Endothelial cell of umbilical vein (primary cell): ENCODE data around the gene LRRC56. TPM values are rescaled to one million over a fixed set of nuclear protein-coding genes. Genes with fewer than 3 reads are reported as not detected.
A peak's percentile ranks its signal among the peaks of the same experiment; 100 is the strongest.

Source experiments
- BruUV-seq: library from RNA; stranded (reverse); fragments of 400-500 nt; replicated peaks from 2 replicates; lab custom pipeline; 2021; lab: Mats Ljungman, UMichigan
- CTCF ChIA-PET: fragments of 300-600, 350-600 bp; sonication (Branson Sonifier 250); formaldehyde crosslinking; loops from one replicate; lab custom pipeline; 2021; ENCODE audit warnings: antibody characterized with exemption, inconsistent platforms; lab: Charles Lee
- POLR2A ChIA-PET: fragments of 300-600, 350-600 bp; sonication (Branson Sonifier 250); formaldehyde crosslinking; loops from one replicate; lab custom pipeline; 2021; ENCODE audit warnings: antibody characterized with exemption, inconsistent platforms; lab: Charles Lee
- DNase-seq: peaks from one replicate; pipeline ENCODE4 v3.0.0-alpha.2; 2011; ENCODE audit warnings: low read depth, low spot score
- FAIRE-seq: peaks from 2 replicates; lab custom pipeline; 2011; peaks lifted over from hg19 to GRCh38; lab: Jason Lieb, UNC
- H2AFZ ChIP-seq: 2 replicates; pipeline ENCODE4 v1.6.0; 2012; ENCODE audit warnings: low read depth, low read length, control low read depth, inconsistent platforms
- H3K27ac ChIP-seq: 2 replicates; pipeline ENCODE4 v1.5.1; 2011; ENCODE audit warnings: low read depth, mild to moderate bottlenecking, control low read depth, low read length, moderate library complexity; ENCODE audit not compliant: insufficient read depth
- H3K27me3 ChIP-seq, 2 experiments: 2 replicates each; pipeline versions ENCODE4 v1.6.0 to v1.6.1; 2011; ENCODE audit warnings: low read length in 2 of 2, mixed read lengths in 1 of 2; ENCODE audit not compliant: control insufficient read depth in 2 of 2, insufficient read depth in 2 of 2
- H3K36me3 ChIP-seq, 2 experiments: 2 replicates in 1 of 2; 3 replicates in 1 of 2; pipeline ENCODE4 v1.5.1; 2011; ENCODE audit warnings: low read length in 2 of 2, mild to moderate bottlenecking in 1 of 2, moderate library complexity in 1 of 2; ENCODE audit not compliant: control insufficient read depth in 2 of 2, insufficient read depth in 2 of 2; ENCODE audit errors: extremely low read depth in 1 of 2
- H3K4me1 ChIP-seq: 3 replicates; pipeline ENCODE4 v1.5.1; 2011; ENCODE audit warnings: mild to moderate bottlenecking, low read length; ENCODE audit not compliant: control insufficient read depth, insufficient read depth; ENCODE audit errors: extremely low read depth
- H3K4me2 ChIP-seq: 2 replicates; pipeline ENCODE4 v1.6.1; 2011; ENCODE audit warnings: low read length, control low read depth, mixed read lengths; ENCODE audit not compliant: insufficient read depth
- H3K4me3 ChIP-seq, 3 experiments: fragments of 200-600 bp in 1 of 3; sonication (generic), shearing (Covaris generic) in 1 of 3; replicated peaks in 1 of 3; 2 replicates each; pipeline ENCODE4 v1.5.1; 2011 to 2016; ENCODE audit warnings: control low read depth in 3 of 3, low read length in 3 of 3, mild to moderate bottlenecking in 2 of 3, inconsistent platforms in 1 of 3, low read depth in 1 of 3, moderate library complexity in 1 of 3; ENCODE audit not compliant: insufficient read depth in 1 of 3
- H3K79me2 ChIP-seq: 2 replicates; pipeline ENCODE4 v1.6.0; 2012; ENCODE audit warnings: low read length, inconsistent platforms; ENCODE audit not compliant: control insufficient read depth, insufficient read depth
- H3K9ac ChIP-seq: replicated peaks from 2 replicates; pipeline ENCODE3; 2011; ENCODE audit warnings: low read length, control low read depth; ENCODE audit not compliant: insufficient read depth; ENCODE audit errors: extremely low read depth
- H3K9me1 ChIP-seq: replicated peaks from 3 replicates; pipeline ENCODE4 v1.6.0; 2011; ENCODE audit warnings: mild to moderate bottlenecking, low read length; ENCODE audit not compliant: control insufficient read depth, insufficient read depth; ENCODE audit errors: extremely low read depth
- H3K9me3 ChIP-seq: replicated peaks from 2 replicates; pipeline ENCODE4 v1.5.1; 2012; ENCODE audit warnings: low read length, inconsistent platforms; ENCODE audit not compliant: control insufficient read depth, insufficient read depth
- H4K20me1 ChIP-seq: replicated peaks from 2 replicates; pipeline ENCODE3; 2011; ENCODE audit warnings: mild to moderate bottlenecking, low read length; ENCODE audit not compliant: control insufficient read depth, insufficient read depth; ENCODE audit errors: extremely low read depth
- CTCF ChIP-seq, 2 donors: IDR thresholded peaks; 1 replicate in 1 of 2; 2 replicates in 1 of 2; pipeline ENCODE4 v1.5.1; 2011; ENCODE audit warnings: low read length in 2 of 2, mild to moderate bottlenecking in 2 of 2, moderate library complexity in 2 of 2, control low read depth in 1 of 2, inconsistent platforms in 1 of 2, low read depth in 1 of 2; ENCODE audit not compliant: insufficient read depth in 1 of 2; ENCODE audit errors: extremely low read depth in 1 of 2
- EZH2 ChIP-seq: IDR thresholded peaks from 2 replicates; pipeline ENCODE4 v1.6.1; 2012; ENCODE audit warnings: borderline replicate concordance, low read depth, mild to moderate bottlenecking, moderate library complexity, low read length, inconsistent platforms; ENCODE audit not compliant: severe bottlenecking
- FOS ChIP-seq: IDR thresholded peaks from 2 replicates; pipeline ENCODE4 v1.6.1; 2011; ENCODE audit warnings: mild to moderate bottlenecking, low read length, moderate library complexity, borderline replicate concordance; ENCODE audit not compliant: insufficient read depth
- GATA2 ChIP-seq: IDR thresholded peaks from 2 replicates; pipeline ENCODE4 v1.7.0; 2011; ENCODE audit warnings: low read depth, mild to moderate bottlenecking, moderate library complexity, mixed read lengths, low read length; ENCODE audit not compliant: insufficient read length, insufficient read depth
- JUN ChIP-seq: IDR thresholded peaks from 2 replicates; pipeline ENCODE4 v1.6.1; 2011; ENCODE audit warnings: borderline replicate concordance, low read depth; ENCODE audit not compliant: insufficient read length, insufficient read depth
- MYC ChIP-seq: IDR thresholded peaks from one replicate; pipeline ENCODE4 v1.6.1; 2011; ENCODE audit warnings: mild to moderate bottlenecking, low read depth, low read length
- POLR2A ChIP-seq: IDR thresholded peaks from 2 replicates; pipeline ENCODE4 v1.6.1; 2012; ENCODE audit warnings: low read depth, mild to moderate bottlenecking, control low read depth, low read length
- POLR2AphosphoS5 ChIP-seq: IDR thresholded peaks from 2 replicates; pipeline ENCODE4 v1.6.1; 2012; ENCODE audit warnings: low read depth, mild to moderate bottlenecking, control low read depth, low read length, moderate library complexity; ENCODE audit not compliant: insufficient read depth
- dilution Hi-C: fragments of 300-500 bp; cut with MboI; formaldehyde crosslinking; loops from one replicate; pipeline ENCODE4 v1.15.0; 2019; ENCODE audit warnings: low sequenced_read_pairs; ENCODE audit not compliant: extremely low pct_ligation_motif_present
- intact Hi-C: fragments of 100-400 bp; cut with micrococcal nuclease; formaldehyde crosslinking; loops from one replicate; pipeline ENCODE4 v1.10.0; 2022
- polyA plus RNA-seq, 4 experiments: library from polyadenylated mRNA; depleted of rRNA in 3 of 4; stranded (reverse) in 3 of 4; unstranded in 1 of 4; fragments of >200 nt; gene quantifications; 2 replicates each; pipeline versions ENCODE4 v1.2.1 to v1.2.3, GENCODE V29; 2011 to 2012; ENCODE audit warnings: missing spikeins in 1 of 4
- total RNA-seq: library from RNA; stranded (reverse); gene quantifications from 2 replicates; pipeline ENCODE4 v1.2.3, GENCODE V29; 2021
- TF ChIP-seq, protein P1 (sequence below): IDR thresholded peaks from 2 replicates; pipeline ENCODE4 v1.6.1; 2011; ENCODE audit not compliant: insufficient read depth, insufficient read length

The LRRC56 gene
- total and polyA plus RNA-seq, 2 donors (not counting 3 experiments of a cell fraction or from before 2014, with no cell fraction given): 0.47 to 0.55 TPM

- no peak for TF ChIP-seq POLR2A
- no peak for TF ChIP-seq GATA2
- TF ChIP-seq CTCF (IDR thresholded peaks at IDR 0.05; ENCODE audit: extremely low read depth in 1 of 2, insufficient read depth in 1 of 2, low read depth in 1 of 2, low read length in 2 of 2): no peak
- TF ChIP-seq, protein P1, sequence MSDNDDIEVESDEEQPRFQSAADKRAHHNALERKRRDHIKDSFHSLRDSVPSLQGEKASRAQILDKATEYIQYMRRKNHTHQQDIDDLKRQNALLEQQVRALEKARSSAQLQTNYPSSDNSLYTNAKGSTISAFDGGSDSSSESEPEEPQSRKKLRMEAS: no peak
- TF ChIP-seq POLR2AphosphoS5: no peak
- no peak for TF ChIP-seq FOS
- TF ChIP-seq MYC: no peak
- no peak for TF ChIP-seq JUN
- TF ChIP-seq EZH2: no peak
Measured at GRCh38 chr11:561148-562003, 24.0 kb downstream of the LRRC56 start.

More at GRCh38 chr11:561148-562003, 24.0 kb downstream of the LRRC56 start:
- ChIA-PET POLR2A (no interaction called here), CTCF (interaction anchor here (1.4 kb wide), 1 partner anchor 14 kb away, joined by 4 read pairs; the partner anchor contains the start of gene PHRF1)
- intact Hi-C loops: loop anchor here (2.0 kb wide), 1 partner anchor 25 kb away; the partner anchor contains the start of gene LRRC56
- Histone ChIP-seq H3K4me1 (peaks cover 6% of the 10 kb centered on the region), H3K9me3 (no peaks in the 10 kb centered on the region), H3K4me2 (peak overlapping the region; percentile 78), H3K27ac (no peak overlapping the region), H3K9me1 (no peaks in the 10 kb centered on the region), H3K9ac (peak overlapping the region; percentile 36), H3K79me2 (no peaks in the 10 kb centered on the region), H3K4me3 (peak overlapping the region; percentile 62 to 88 (median 74)), H3K36me3 (peaks cover 0 to 2% of the 10 kb centered on the region in 2 experiments), H4K20me1 (no peaks in the 10 kb centered on the region), H2AFZ (peak overlapping the region; percentile 82), H3K27me3 (peaks cover 8 to 9% of the 10 kb centered on the region in 2 experiments)
- FAIRE-seq (peak; percentile 40), DNase-seq (no peak)
- dilution Hi-C loops: no loop called here
- BruUV-seq: no TSS peak
